Measurements from ENCODE around the gene C14orf93. TPM values are rescaled to one million over a fixed set of nuclear protein-coding genes. Genes with fewer than 3 reads are reported as not detected.
A peak's percentile ranks its signal among the peaks of the same experiment; 100 is the strongest.

Gene C14orf93
- total and polyA plus RNA-seq, 5 donors = 4.1 to 11.4 (median 6.6) TPM

DNA sequence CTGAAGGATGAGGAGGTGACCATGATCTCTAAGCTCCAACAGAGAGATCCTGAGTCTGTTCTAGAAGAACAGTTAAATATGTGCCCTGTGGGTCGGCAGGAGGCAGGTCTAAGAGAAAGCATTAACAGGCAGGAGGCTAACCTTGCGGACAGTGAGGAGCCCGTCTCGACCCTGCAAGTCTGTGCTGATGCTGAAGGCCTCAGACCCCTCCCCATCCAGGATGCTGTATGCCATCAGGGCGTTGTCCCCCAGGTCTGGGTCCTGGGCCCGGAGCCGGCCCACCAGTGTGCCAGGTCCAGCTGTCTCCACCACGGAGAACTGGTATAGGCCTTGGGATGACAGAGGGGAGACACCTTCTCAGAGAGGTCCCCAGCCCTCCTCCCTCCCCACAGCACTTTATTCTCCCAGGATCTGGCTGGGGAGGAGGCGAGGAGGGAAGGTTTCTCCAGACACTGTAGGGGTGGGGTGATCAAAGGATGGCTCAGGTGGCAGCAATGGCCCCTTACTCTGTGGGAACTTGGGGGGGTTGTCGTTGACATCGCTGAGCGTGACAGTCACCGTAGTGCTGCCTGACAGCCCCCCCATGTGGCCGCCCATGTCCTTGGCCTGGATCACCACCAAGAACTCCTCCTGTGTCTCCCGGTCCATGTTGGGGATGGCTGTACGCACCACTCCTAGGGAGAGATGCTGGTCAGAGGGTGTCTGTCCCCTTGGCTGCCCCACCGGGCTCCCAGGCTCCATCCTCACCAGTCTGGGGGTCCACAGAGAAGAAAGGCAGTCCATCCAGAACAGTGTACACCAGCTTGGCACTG is 44.3 kb upstream of the C14orf93 start:
- intact Hi-C loops (cut with DNase I) = loop anchor here in 1 of 4 donors (5.0 kb wide), 1 partner anchor 67 kb away; no protein-coding TSS in a partner anchor
- WGBS = 69% methylated on average over 17 of the region's 17 CpGs

DNA sequence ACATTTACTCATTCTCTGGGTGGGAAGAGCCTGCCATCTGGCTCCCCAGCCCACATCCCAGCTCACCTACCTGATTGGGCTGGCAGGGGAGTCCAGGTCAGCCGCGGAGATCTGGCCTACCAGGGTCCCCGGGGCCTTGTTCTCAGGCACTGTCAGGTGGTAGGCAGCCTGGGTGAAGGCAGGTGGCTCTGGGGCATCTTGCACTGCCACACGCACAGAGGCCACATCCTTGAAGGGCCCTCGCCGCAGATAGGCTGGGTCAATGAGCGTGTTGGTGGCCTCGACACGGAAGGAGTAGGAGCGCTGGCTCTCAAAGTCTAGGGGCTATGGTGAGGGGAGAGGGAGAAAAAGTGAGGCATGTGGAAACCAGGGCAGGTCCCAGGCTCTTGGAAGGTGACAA is 43.5 kb upstream of the C14orf93 start:
- ATAC-seq = no peak
- Histone ChIP-seq H3K4me1 (ENCODE audit: control insufficient read depth, insufficient read depth, low read length) (no peaks in the 10 kb centered on the region), H3K9me3 (ENCODE audit: control insufficient read depth, low read length) (no peaks in the 10 kb centered on the region), H3K4me3 (ENCODE audit: low read length) (no peak overlapping the region), H3K27me3 (ENCODE audit: control insufficient read depth, insufficient read depth) (no peaks in the 10 kb centered on the region), H3K27ac (ENCODE audit: low read length) (no peak overlapping the region)
- intact Hi-C loops (cut with DNase I) = loop anchor here in 1 of 4 donors (5.0 kb wide), 1 partner anchor 66 kb away; no protein-coding TSS in a partner anchor
- WGBS = 96% methylated on average over 10 of the region's 10 CpGs
- DNase-seq = no peak

More for the DNA sequence above, 44.3 kb upstream of the C14orf93 start:
- DNase-seq = peak in 1 of 3 donors; percentile 62
- ATAC-seq = no peak
- Histone ChIP-seq H3K4me3 (ENCODE audit: low read length) (no peak overlapping the region), H3K4me1 (ENCODE audit: control insufficient read depth, insufficient read depth, low read length) (no peaks in the 10 kb centered on the region), H3K27ac (ENCODE audit: low read length) (no peak overlapping the region), H3K9me3 (ENCODE audit: control insufficient read depth, low read length) (no peaks in the 10 kb centered on the region), H3K27me3 (ENCODE audit: control insufficient read depth, insufficient read depth) (no peaks in the 10 kb centered on the region)

DNA sequence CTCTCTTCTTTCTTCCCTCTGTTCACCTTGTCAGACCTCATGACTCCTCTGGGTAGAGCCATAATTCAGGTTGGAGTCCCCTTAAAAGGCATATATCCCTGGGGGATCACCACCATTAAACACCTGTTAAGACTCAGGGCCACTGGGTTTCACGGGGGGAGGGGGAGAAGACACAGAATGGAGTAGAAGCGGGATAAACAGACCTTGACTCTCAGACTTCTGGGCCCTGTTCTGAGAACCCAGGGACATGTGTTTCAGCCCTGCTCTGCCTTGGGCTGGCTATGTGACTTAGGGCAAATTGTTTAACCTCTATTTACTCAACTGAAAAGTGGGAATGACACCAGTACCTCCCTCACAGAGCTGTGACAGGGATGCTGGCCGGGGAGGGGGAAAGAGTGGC is 42.7 kb upstream of the C14orf93 start:
- H3K9me3 ChIP-seq (ENCODE audit: control insufficient read depth, low read length) = no peaks in the 10 kb centered on the region

DNA sequence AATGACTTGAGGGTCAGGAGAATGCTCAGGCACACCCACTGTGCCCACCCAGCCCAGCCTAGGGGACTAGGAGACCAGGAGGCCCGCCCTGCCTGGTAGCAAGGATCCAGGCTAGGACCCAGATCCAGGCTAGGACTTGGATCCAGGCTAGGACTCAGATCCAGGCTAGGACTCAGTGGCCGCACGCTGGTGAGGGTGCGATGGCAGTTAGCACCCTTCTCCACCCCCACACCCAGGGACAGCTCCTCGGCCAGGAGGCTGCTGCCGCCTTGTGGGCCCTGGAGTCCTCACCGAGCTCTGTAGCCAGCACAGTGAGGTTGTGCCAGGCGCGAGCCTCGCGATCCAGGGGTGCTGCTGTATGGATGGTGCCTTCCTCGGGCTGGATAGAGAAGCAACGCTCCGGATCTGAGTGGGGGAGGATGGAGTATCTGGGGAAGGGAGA is 42.3 kb upstream of the C14orf93 start:
- no peaks in the 10 kb centered on the region for H3K27me3 ChIP-seq (ENCODE audit: control insufficient read depth, insufficient read depth)
- no peaks in the 10 kb centered on the region for H3K9me3 ChIP-seq (ENCODE audit: control insufficient read depth, low read length)
- intact Hi-C loops (cut with DNase I) = loop anchor here in 1 of 4 donors (5.0 kb wide), 1 partner anchor 65 kb away; no protein-coding TSS in a partner anchor
- H3K4me1 ChIP-seq (ENCODE audit: control insufficient read depth, insufficient read depth, low read length) = no peaks in the 10 kb centered on the region
- no peak overlapping the region for H3K27ac ChIP-seq (ENCODE audit: low read length)
- DNase-seq (peak in 1 of 3 donors; percentile 57), ATAC-seq (peak in 1 of 2 donors; percentile 12)
- 58% methylated on average over 14 of the region's 14 CpGs for WGBS
- H3K4me3 ChIP-seq (ENCODE audit: low read length) = no peak overlapping the region

More for the DNA sequence above, 42.7 kb upstream of the C14orf93 start:
- 80% methylated on average over 3 of the region's 3 CpGs for WGBS
- ATAC-seq = no peak
- Histone ChIP-seq H3K4me1 (ENCODE audit: control insufficient read depth, insufficient read depth, low read length) (no peaks in the 10 kb centered on the region), H3K4me3 (ENCODE audit: low read length) (no peak overlapping the region), H3K27ac (ENCODE audit: low read length) (no peak overlapping the region), H3K27me3 (ENCODE audit: control insufficient read depth, insufficient read depth) (no peaks in the 10 kb centered on the region)
- intact Hi-C loops (cut with DNase I) = loop anchor here in 1 of 4 donors (5.0 kb wide), 1 partner anchor 65 kb away; no protein-coding TSS in a partner anchor
- DNase-seq = no peak

DNA sequence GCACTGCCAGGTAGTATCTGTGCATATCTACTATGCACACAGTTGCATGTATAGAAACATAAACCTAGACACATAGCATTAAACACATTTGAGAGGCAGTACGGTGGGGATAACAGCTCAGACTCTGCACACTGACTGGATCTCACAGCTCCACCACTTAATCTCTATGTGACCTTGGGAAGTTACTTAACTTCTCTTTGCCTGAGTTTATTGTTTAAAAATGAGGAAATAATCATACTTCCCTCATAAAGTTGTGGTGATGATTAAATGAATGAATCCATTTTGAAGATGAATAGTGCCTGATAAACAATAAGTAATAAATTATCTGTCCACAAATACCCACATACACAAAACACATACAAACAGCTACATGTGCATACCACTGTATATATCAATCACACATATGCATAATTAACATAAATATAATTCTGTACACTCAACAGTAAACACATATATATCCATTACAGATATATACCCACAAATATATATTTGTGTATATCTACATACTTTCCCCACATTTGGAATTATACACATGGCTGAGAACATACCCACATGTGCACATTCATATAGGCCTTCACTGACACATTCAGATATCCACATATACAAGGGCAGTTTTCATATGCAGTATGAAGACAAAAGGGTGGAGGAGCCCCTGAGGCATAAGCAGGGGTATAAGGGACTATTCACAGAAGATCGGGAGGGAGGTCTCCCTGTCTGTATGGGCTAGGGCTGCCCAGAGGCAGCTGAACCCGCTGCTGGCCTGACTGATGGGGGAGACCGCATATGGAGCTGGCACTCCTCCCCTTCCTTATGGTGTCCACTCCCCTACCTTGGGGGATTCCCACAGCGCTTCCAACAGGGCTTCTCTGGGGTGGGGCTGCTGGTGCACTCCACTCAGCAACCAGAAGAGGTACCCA is 41.5 kb upstream of the C14orf93 start:
- no peak for ATAC-seq
- no peaks in the 10 kb centered on the region for H3K9me3 ChIP-seq (ENCODE audit: control insufficient read depth, low read length)
- no peak overlapping the region for H3K27ac ChIP-seq (ENCODE audit: low read length)
- no peak for DNase-seq
- H3K4me1 ChIP-seq (ENCODE audit: control insufficient read depth, insufficient read depth, low read length) = no peaks in the 10 kb centered on the region
- intact Hi-C loops (cut with DNase I) = loop anchor here in 1 of 4 donors (5.0 kb wide), 1 partner anchor 64 kb away; no protein-coding TSS in a partner anchor
- no peaks in the 10 kb centered on the region for H3K27me3 ChIP-seq (ENCODE audit: control insufficient read depth, insufficient read depth)
- 77% methylated on average over 5 of the region's 5 CpGs for WGBS
- no peak overlapping the region for H3K4me3 ChIP-seq (ENCODE audit: low read length)

DNA sequence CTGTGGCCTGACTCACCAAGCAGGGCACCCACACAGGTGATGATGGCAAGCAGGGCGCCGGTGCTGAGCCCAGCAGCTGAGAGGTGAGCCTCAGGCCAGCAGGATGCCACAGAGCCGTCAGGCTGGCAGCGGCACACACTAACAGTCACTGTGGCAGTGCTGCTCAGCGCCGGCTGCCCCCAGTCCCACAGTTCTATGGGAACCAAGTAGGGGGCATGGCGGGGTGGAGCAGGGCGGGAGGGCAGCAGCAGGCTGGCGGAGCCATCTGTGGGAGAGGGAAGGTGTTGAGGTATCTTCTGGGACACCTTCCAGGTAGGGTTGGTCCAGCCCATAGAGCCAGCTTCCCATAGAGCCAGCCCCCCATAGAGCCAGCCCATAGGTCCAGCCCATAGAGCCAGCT is 39.1 kb upstream of the C14orf93 start:
- no peaks in the 10 kb centered on the region for H3K27me3 ChIP-seq (ENCODE audit: control insufficient read depth, insufficient read depth)
- ATAC-seq = no peak
- no peak for DNase-seq
- WGBS = 98% methylated on average over 9 of the region's 9 CpGs
- intact Hi-C loops (cut with DNase I) = no loop called here
- no peaks in the 10 kb centered on the region for H3K9me3 ChIP-seq (ENCODE audit: control insufficient read depth, low read length)
- peaks cover 4% of the 10 kb centered on the region for H3K4me1 ChIP-seq (ENCODE audit: control insufficient read depth, insufficient read depth, low read length)
- no peak overlapping the region for H3K4me3 ChIP-seq (ENCODE audit: low read length)
- no peak overlapping the region for H3K27ac ChIP-seq (ENCODE audit: low read length)

DNA sequence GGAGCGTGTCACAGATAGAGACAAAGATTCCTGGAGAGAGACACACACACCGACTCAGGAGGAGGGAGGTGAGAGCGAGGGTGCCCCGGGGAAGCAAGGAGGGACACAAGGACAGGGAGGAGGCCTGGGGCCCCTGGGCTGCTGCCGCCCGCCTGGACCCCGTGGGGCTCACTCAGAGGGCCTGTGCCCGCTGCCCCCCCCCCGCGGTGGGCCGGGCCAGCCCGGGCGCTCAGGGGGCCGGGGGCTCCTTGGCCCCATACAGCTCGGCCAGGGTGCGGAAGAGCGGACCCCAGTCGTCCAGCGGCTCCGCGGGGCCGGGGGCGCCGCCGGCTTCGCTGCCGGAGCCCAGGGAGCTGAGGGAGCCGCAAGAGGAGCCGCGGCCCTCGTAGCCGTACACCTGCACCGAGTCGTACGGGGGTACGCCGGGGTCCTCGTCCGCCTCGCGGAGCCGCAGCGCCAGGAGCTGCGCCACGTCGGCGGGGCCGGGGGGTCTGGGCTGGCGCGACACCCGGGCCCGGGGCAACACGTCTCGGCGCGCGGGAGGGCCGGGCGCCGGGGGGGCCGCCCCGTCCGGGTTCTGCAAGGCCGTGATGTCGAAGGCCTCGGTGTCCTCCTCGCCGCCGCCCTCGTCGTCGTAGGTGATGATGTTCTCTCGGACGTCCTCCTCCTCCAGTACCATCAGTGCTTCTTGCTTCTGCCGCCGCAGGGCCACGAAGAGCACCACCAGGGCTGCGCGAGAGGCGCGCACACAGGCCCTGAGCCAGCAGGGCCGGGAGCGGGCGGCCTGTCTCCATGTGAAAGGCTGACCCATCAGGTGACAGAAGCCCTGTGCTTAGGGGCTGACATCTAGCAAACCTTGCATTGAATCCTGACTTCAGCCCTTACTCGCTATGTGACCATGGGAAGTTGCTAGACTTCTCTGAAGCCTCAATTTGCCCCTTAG is 38.1 kb upstream of the C14orf93 start:
- Histone ChIP-seq H3K4me1 (ENCODE audit: control insufficient read depth, insufficient read depth, low read length) (peaks cover 4% of the 10 kb centered on the region), H3K27me3 (ENCODE audit: control insufficient read depth, insufficient read depth) (no peaks in the 10 kb centered on the region), H3K27ac (ENCODE audit: low read length) (peak overlapping the region; percentile 16), H3K4me3 (ENCODE audit: low read length) (no peak overlapping the region), H3K9me3 (ENCODE audit: control insufficient read depth, low read length) (no peaks in the 10 kb centered on the region)
- ATAC-seq (no peak), DNase-seq (no peak)
- 67% methylated on average over 85 of the region's 85 CpGs for WGBS
- intact Hi-C loops (cut with DNase I) = no loop called here

DNA sequence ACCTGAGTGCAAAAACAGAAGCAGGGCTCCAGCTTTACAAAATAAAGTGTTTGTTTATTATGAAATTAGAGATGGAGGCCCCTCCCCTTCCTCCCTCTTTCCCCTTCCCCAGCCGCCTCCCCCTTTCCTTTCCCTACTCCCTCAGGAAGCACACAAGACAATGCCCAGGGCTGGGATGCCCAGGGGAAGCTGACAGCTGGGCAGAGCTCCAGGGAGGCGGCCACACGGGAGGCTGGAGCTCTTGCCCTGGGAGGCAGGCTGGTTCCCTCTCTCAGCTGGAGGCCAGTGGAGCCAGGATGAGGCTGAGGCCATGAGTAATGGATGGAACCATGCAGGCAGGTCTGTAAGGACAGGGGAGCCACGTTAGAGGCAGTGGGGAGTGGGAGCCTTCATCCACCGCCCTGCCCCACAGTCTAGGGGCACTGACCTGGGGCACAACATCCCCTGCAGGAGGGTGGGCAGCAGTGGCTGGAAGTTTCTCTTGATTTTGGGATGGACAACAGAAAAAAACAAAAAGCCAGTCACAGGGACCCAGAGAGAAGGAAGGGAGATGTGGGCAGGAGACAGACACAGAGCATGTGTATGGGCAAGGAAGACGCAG is 37.2 kb upstream of the C14orf93 start:
- ATAC-seq (peak; percentile 32 to 45), DNase-seq (peak in 2 of 3 donors; percentile 69 to 75)
- intact Hi-C loops (cut with DNase I) = no loop called here
- no peak overlapping the region for H3K4me3 ChIP-seq (ENCODE audit: low read length)
- WGBS = 57% methylated on average over 6 of the region's 6 CpGs
- no peaks in the 10 kb centered on the region for H3K9me3 ChIP-seq (ENCODE audit: control insufficient read depth, low read length)
- peaks cover 4% of the 10 kb centered on the region for H3K4me1 ChIP-seq (ENCODE audit: control insufficient read depth, insufficient read depth, low read length)
- peak overlapping the region; percentile 16 for H3K27ac ChIP-seq (ENCODE audit: low read length)
- H3K27me3 ChIP-seq (ENCODE audit: control insufficient read depth, insufficient read depth) = no peaks in the 10 kb centered on the region

DNA sequence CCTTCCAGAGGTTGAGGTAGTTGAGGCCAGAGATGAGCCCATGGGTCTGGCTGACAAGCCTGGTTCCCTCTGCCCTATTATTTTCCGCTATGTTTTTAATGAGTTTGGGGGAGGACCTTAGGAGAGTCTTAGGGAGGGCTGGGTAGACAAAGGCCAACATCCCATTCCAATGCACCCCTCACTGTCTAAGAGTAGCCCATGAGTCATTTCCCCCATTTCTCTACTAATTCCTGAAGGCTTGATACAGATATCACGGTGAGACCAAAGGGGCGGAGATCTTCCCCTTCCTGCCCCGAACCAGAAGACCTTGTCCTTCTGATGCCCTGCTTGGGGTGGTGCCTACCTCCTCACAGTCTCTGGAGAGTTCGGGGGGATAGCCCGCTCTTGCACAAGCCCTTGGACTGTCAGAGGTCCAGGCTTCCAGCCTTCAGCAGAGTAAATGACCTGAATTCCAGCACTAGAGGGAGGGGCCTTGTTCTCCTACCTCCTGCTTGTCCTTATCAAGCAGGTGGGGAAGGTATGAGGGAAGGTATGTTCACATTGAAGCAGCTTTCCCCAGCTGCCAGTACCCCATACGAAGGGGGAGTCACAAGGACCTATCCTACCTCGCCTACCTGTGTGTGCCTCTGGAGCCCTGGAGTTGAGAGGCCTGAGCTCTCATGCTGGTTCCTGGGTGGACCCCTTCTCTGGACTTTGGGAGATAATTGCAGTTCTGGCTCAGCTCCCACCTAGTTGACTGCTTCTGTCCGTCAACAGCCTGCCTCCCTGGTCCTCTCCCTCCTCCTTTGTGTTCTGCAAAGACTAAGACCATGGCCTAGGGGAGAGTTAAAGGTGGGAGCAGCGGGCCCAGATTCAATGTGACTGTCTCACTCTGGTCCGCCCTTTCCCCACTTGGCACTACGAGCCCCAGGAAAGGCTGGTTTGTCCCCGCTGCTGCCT is 35.7 kb upstream of the C14orf93 start:
- intact Hi-C loops (cut with DNase I) = no loop called here
- Histone ChIP-seq H3K27ac (ENCODE audit: low read length) (peak overlapping the region; percentile 43), H3K9me3 (ENCODE audit: control insufficient read depth, low read length) (no peaks in the 10 kb centered on the region), H3K4me3 (ENCODE audit: low read length) (no peak overlapping the region), H3K27me3 (ENCODE audit: control insufficient read depth, insufficient read depth) (no peaks in the 10 kb centered on the region), H3K4me1 (ENCODE audit: control insufficient read depth, insufficient read depth, low read length) (peaks cover 4% of the 10 kb centered on the region)
- ATAC-seq = peak; percentile 18 to 65
- DNase-seq = no peak
- WGBS = 80% methylated on average over 13 of the region's 13 CpGs

All from right cardiac atrium (tissue), 5 donors.